Measurements from ENCODE around the gene LTA4H.

LTA4H gene

GRCh38 chr12:95951515-95951914 is 83.9 kb downstream of the LTA4H start:
- H3K4me3 ChIP-seq (ENCODE audit: control insufficient read depth, low read depth, low read length) = no peak overlapping the region
- no peak for DNase-seq (ENCODE audit: low read depth)
- TF ChIP-seq CTCF (IDR thresholded peaks at IDR 0.05; ENCODE audit: control insufficient read depth, insufficient read depth, low read depth, low read length, missing control alignments) = no peak

All from AG09309 (cell line).